ENCODE measurements around the gene PCDH12.
A peak's percentile ranks its signal among the peaks of the same experiment; 100 is the strongest.

The PCDH12 gene

DNA sequence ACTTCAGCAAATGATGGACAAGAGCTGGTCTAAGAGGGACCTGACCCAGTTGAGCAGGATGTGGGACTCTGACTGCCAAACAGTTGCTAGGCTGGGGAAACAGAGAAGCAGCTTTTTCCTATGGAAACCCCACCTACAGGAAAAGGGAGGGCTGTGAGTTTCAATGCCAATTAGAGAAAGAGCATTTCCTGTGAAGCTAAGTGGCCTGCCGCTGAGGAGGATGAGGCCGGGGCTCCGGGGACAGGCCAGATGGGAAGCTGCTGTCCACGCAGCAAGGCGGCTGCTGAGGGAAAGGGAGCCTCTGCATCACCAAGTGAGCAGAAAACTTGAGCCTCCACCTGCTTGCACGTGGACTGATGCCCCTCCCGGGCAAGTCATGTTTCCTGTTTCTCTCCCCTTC is at the start of gene PCDH12:
TSS of gene PCDH12 (minus strand) at position 90 of the 400 bp plus-strand sequence. CDS start 351 bp downstream, outside the sequence.
- DNase-seq (ENCODE audit: low spot score): no peak

DNA sequence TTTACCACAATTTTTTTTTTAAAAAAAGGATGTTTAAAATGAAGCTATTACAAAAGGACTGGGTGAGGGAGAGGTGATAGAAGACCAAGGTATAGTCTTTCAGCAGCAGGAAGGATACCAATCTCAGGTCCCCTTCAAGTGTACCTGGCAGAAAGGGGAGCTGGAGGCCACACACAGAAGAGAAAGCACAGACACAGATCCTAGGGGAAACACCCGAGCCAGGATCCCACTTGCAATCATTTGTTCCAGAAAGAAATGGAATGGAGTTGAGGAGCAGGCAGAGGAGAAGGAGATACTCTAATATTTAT is 49.2 kb upstream of the PCDH12 start:
- DNase-seq (ENCODE audit: low spot score): no peak

DNA sequence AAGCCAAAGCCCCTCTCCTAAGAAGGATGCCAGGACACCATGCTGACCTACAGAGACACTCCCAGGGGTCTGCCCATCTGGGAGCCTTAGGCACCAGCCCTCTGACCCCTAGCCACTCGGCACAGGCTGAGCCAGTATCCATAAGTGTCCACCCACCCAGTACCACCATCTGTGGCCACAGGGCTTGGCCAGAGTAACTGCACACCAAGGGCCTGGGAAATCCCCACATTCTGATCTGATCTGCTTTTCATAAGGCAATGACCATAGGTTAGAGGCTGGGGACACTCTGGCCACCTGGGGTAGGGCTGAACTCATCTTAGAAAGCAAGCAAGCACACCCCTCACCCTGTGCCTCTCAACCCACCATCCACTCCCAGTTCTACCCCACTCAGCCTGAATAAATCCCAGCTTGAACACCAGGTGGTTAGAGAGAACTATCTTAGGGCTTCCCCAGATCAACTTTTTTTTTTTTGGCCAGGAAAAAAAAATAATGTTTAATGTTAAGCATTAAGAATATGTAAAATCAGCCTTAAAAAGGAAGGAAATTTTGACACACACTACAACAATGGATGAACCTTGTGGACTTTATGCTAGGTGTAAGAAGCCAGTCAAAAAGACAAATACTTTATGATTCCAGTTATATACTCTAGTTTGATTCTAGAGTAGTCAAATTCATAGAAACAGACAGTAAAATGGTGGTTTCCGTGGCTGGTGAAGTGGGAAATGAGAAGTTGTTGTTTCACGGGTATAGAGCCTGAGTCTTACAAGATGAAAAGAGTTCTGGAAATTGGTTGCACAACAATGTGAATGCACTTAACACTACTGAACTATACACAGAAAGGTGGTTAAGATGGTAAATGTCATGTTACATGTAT is 48.6 kb upstream of the PCDH12 start:
- no peak for DNase-seq (ENCODE audit: low spot score)

GRCh38 chr5:142003266-142003800 is 45.3 kb upstream of the PCDH12 start:
- DNase-seq (ENCODE audit: low spot score): no peak

DNA sequence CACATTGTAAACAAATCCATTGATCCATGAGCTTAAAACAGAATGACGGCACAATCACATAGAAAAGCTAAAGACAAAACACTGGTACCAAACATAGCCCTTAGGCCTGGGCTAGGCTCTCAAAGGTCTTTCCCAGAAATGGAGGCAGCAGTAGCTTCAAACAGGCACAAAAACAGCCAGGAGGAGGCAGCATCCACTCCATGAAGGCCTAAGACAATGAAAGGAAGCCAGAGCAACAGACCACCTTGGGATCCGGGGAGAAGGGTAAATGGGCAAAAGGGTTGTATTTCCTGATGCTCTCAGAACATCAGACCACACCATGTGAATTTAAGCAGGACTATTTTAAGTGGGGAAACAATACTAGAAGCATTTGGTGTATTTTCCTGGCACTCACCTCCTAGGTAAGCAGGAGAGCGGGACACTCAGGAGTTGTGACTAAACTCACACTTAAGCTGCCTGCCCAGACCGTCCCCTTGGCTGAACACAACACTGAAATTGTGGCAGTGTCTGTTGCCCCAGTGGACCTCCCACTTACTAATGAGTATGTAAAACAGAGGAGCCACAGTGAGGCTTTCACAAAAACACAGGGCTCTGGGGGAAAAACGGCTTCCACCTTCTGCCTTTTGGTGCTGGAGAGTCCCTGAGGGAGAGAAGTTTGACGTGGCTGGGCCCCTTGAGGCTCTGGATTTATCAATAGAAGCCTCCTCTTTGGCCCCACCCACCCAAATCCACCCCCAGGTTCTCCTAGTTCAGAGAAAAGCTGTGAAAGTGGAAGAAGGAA is 42.9 kb upstream of the PCDH12 start:
- no peak for DNase-seq (ENCODE audit: low spot score)

- DNase-seq (ENCODE audit: low spot score): no peak
These were observed 42.2 kb upstream of the PCDH12 start for GRCh38 chr5:142000173-142000572.

DNA sequence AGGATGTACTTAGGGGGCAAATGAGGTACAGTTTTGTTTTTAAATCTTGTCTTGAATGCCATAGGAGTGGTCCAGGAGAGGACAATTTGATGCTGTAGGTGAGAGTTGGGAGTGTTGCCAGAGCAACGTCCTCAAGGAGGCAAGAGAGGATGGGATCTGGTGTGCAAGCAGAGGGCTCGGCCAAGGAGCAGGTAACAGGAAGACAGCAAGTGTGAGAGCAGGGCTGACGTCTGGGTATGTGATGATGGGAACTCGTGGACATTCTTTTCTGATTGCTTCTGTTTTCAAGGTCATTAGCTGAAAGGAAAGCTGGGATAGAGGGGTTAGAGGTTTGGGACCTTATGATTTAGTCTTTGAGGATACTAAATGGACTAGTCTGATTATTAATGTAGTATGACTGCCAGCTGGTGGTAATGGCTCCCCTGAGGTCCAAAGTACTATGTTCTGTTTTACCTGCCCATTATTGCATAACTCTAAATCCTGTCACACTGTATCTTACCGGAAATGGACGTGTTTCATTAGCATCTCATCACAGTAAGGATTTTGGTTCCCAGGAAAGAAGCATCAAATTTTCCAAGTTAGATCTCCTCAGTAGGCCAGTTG is 39.5 kb upstream of the PCDH12 start:
- DNase-seq (ENCODE audit: low spot score): no peak

DNA sequence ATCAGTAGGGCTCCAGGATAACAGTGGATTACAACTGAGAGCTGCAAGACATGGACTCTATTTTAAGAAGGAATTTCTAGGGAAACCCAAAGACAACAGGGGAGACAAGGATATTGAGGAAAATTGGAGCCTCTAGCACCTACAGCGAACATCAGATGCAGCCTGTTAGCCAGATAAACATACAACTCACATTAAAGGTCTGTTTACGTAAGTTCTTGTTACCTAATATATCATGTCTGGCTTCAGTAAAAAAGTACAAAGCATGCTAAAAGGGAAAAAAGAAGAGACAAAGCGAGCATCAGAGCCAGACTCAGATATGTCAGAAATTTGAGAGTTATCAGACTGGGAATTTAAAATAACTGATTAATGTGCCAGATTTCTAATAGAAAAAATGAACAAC is 37.7 kb upstream of the PCDH12 start:
- no peak for DNase-seq (ENCODE audit: low spot score)

DNA sequence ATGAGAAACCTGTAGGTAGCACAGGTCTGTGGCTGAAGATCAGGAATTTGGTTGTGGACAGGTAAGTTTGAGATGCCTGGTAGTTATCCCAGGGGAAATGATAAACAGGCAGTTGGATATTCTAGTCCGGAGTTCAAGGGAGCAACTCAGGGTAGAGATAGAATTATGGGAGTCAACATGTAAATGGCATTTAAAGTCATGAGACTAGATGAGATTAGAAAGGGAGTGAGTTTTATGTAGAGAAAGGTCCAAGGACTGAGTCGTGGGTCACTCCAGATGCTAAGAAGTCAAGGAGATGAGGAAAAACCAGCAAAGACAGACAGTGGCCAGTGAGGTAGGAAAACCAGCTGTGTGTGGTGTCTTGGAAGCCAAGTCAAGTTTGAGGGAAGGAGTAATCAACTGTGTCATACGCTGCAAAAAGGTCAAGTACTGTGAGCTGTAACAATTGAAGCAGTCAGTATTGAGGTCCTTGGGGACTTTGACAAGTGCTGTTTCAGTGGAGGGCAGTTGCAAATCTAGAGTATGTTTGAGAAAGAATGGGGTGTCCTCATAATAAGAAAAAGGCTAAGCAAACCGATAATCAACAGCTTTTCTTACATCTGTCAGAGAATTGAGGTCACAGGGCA is 36.6 kb upstream of the PCDH12 start:
- no peak for DNase-seq (ENCODE audit: low spot score)

GRCh38 chr5:141992349-141992963 is 34.5 kb upstream of the PCDH12 start:
- peak; percentile 80 for DNase-seq (ENCODE audit: low spot score)

GRCh38 chr5:141989720-141990119 is 31.7 kb upstream of the PCDH12 start:
- DNase-seq (ENCODE audit: low spot score): no peak

DNA sequence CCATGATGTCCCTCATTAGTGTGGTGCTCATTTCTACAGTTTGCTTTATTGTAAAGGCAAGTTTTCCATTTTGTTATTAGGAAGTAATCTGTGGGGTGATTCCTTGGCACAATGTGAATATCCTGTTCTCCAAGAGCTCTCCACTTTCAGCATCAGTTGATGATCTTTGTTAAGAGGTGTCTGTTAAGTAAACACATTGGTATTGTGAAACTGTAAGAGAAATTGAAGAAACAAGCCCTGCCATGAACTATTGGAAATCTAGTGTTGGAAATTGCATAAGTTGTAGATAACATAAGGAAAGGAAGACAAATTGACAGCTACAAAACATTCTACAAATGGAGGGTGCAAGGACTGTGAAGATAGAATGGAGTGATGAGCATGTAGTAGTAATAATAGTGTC is 28.1 kb upstream of the PCDH12 start:
- DNase-seq (ENCODE audit: low spot score): no peak

DNA sequence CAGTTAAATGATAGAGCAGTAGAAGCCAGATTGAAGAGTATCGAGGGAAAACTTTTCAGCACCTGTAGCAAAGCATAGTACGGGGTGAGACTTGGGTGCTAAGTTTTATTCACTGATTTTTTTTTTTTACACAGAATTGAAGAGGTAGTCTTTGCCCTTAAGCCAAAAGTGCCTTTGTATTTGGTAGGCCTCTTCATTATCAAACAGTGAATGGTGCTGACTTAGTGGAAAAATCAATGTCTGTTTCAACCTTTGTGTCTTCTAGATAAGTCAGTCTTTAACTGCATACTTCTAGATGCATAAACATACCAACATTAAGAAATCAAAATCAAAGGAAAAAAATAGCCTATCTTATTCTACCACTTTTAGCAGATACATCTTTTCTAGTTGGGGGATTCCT is 24.6 kb upstream of the PCDH12 start:
- DNase-seq (ENCODE audit: low spot score): no peak

DNA sequence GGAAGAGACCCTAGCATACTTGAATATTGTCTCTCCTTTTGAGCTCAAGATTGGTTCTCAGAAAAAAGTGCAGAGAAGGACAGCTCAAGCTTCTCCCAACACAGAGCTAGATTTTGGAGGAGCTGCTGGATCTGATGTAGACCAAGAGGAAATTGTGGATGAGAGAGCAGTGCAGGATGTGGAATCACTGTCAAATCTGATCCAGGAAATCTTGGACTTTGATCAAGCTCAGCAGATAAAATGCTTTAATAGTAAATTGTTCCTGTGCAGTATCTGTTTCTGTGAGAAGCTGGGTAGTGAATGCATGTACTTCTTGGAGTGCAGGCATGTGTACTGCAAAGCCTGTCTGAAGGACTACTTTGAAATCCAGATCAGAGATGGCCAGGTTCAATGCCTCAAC is 20.4 kb upstream of the PCDH12 start:
- no peak for DNase-seq (ENCODE audit: low spot score)

- no peak for DNase-seq (ENCODE audit: low spot score)
These were observed 18.2 kb upstream of the PCDH12 start for GRCh38 chr5:141976176-141976575.

DNA sequence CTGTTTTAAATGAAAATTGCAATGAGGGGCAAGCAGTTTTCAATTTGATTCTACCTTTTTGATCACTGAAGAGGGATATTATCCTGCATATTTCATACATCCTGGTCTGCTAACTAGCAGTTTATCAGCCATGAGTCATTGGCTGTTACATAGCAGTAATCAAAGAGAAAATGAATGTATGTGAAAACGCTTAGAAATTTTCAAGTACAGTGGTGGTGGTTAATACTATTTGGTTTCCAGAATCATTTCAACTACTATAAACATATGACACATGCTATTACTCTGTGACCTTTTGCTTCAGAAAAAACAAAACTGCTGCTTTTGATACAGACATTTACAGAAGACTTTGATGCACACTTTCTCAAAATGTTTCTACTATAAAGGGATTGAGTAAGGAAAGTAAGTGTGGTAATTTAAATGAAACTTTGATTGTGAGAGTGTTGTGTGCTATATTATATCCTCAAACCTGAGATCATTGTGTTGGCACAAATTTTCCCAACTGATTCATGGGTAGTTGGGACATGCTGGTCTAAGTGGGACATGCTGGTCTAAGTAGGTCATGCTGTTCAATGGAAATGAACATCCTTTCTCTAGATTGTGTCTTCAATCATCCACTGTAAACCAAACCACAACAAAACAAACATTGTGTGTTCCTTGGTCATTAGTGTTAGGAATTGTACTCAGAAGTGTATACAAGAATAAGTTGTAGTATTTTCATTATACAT is 16.0 kb upstream of the PCDH12 start:
- no peak for DNase-seq (ENCODE audit: low spot score)

GRCh38 chr5:141969783-141970771 is 12.1 kb upstream of the PCDH12 start:
- no peak for DNase-seq (ENCODE audit: low spot score)

DNA sequence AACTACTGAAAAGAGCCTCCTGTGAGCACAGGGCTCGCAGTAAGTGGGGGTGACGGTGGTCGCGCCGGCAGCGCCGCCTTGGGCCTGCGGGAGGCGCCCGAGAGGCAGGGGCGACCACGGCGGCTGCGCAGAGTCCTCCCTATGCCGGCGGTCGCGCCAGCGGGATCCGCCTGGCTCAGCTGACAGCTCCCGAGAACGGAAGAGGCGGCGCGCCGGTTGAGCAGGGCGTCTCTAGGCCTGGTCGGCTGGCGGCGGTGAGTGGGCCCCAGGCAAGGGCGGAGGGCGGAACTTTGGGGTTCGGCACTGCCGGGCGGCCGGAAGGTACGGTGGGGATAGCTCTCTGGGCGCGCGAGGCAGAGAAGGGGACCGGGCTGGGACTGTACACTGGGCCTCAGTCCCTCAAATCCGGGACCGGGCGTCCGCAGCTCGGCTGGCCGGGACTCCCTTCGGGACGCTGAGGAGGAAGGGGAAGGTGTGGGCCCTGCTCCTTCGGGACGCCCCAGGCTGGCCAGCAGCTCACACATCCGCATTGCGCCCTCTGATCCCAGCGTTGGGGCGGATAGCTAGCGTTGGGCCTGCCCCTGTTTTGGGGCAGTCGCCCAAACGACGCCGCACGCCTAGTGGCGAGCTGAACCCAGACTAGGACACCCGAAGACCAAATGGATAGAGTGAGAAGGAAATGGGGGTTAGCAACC is 11.1 kb upstream of the PCDH12 start, which contains the start of gene RNF14:
TSS of gene RNF14 (plus strand) at position 192 of the 695 bp plus-strand sequence. CDS start 4,484 bp downstream, outside the sequence.
- peak; percentile 87 for DNase-seq (ENCODE audit: low spot score)

DNA sequence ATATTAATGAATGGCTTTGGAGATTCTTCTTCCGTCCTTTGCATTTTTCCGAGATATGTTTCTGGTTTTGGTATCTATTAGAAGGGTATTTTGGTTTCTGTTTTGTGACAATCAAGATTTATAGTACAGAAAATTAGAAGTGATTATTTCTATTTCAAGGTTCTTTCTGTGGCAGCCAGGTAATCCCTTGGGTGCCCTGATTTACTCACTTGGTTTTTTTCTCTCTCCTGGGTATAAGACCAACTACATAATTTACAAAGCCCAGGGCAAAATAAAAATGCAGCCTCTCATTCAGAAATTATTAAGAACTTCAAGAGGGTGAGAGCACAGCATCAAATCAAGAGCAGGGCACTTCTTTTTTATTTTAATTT is 8.9 kb upstream of the PCDH12 start:
- no peak for DNase-seq (ENCODE audit: low spot score)
